GM12891 (cell line): ENCODE measurements around the gene ROGDI.

Experiments used
- POLR2A ChIP-seq: IDR thresholded peaks from 2 replicates; pipeline ENCODE4 v1.6.1; 2011; ENCODE audit warnings: low read depth, low read length, control low read depth
- POLR2AphosphoS5 ChIP-seq: IDR thresholded peaks from 2 replicates; pipeline ENCODE4 v1.6.1; 2011; ENCODE audit warnings: low read depth, low read length, control low read depth
- SPI1 ChIP-seq: IDR thresholded peaks from 2 replicates; pipeline ENCODE4 v1.6.1; 2011; ENCODE audit warnings: low read depth, low read length, control low read depth

DNA sequence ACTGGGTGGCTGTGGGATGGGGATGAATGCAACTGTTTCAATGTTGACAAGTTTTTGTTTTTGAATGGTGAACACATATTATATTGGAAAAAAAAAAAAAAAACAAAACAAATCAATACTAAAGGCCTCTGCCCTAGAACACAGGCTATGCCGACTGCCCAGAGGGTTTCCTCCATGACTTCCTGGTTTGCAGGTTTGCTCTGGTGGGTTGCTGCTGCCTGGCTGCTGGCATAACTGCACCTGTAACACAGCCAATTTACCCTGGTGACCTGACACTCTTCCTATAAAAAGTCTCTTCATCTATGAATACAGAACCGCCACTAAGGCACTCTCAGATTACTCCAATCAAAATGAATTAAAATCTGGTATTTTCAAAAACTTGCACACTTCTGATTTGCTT, 34.3 kb upstream of the ROGDI start:
- TF ChIP-seq POLR2AphosphoS5 = no peak
- no peak for TF ChIP-seq POLR2A
- no peak for TF ChIP-seq SPI1
